HAP-1 (cell line): ENCODE results near the gene MYO10.
"Not testable (repeated sequence)": the region's sequence is repeated elsewhere in the genome, so short reads cannot be mapped to it uniquely, and the experiment has no call there.

ENCODE experiments used
- DNase-seq, 2 experiments: peaks; one replicate each; pipeline ENCODE4 v3.0.0-alpha.2; 2016 to 2020; ENCODE audit warnings: low spot score in 2 of 2
- H3K27me3 ChIP-seq: fragments of 250-450 bp; sonication (Bioruptor Pico); 2 replicates; pipeline ENCODE4 v1.5.1; 2020; ENCODE audit warnings: low read depth, mild to moderate bottlenecking, moderate library complexity
- H3K36me3 ChIP-seq: fragments of 250-450 bp; sonication (Bioruptor Pico); replicated peaks from 2 replicates; pipeline ENCODE4 v1.5.1; 2020; ENCODE audit warnings: mild to moderate bottlenecking
- H3K4me1 ChIP-seq: fragments of 250-450 bp; sonication (Bioruptor Pico); 2 replicates; pipeline ENCODE4 v1.5.1; 2020; ENCODE audit warnings: mild to moderate bottlenecking
- H3K4me3 ChIP-seq: fragments of 250-450 bp; sonication (Bioruptor Pico); 2 replicates; pipeline ENCODE4 v1.5.1; 2020; ENCODE audit warnings: mild to moderate bottlenecking, moderate library complexity
- H3K9me3 ChIP-seq: fragments of 250-450 bp; sonication (Bioruptor Pico); 2 replicates; pipeline ENCODE4 v1.5.1; 2020; ENCODE audit warnings: mild to moderate bottlenecking, moderate library complexity
- in situ Hi-C: fragments of 300-500 bp; cut with MboI; formaldehyde crosslinking; loops from 3 replicates; pipeline ENCODE4 v1.14.3; 2020; ENCODE audit warnings: low sequenced_read_pairs, inconsistent platforms, mixed read lengths

The MYO10 gene

DNA sequence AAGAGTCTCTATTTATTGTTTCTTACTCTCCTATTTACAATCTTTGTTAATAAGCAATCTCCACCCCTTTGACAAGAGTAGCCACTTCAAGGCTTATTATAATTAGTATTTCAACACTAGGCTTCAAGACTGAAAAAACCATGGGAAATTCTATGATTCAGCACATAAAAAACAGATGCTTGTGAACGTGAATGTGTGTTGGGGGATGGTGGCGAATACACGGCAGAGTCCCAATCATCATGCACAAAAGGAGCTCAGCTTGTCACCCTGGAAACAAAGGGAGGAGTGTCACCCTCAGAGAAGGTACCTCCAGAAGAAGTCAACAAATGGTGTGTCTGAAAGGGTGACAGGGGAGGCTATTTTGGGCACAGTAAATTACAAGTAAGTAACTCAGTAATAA is 162.1 kb downstream of the MYO10 start:
- H3K27me3 ChIP-seq: no peaks in the 10 kb centered on the region
- in situ Hi-C loops: no loop called here
- no peaks in the 10 kb centered on the region for H3K9me3 ChIP-seq
- H3K4me1 ChIP-seq: peaks cover 14% of the 10 kb centered on the region
- no peak overlapping the region for H3K4me3 ChIP-seq
- peak; percentile 57 to 60 for DNase-seq
- peaks cover 7% of the 10 kb centered on the region for H3K36me3 ChIP-seq

DNA sequence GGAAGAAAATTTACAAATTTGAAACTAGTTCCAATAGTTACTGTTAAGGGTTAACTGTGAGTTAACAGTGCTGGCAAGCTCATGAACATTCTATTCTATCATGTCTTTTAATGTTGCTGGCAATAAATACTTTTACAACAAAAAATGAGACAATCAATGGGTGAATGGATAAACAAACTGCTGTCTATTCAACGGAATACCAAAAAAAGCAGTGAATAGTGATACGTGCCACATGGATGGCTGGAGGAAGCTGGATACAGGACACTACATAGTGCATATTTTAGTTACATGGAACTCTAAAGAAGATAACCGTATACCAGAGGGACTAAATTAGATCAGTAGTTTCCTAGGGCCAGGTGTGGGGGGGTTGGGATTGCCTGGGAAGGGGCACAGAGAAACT is 163.5 kb downstream of the MYO10 start:
- H3K36me3 ChIP-seq: peaks cover 9% of the 10 kb centered on the region
- H3K4me3 ChIP-seq: no peak overlapping the region
- H3K27me3 ChIP-seq: no peaks in the 10 kb centered on the region
- no peak for DNase-seq
- H3K4me1 ChIP-seq: peaks cover 14% of the 10 kb centered on the region
- in situ Hi-C loops: no loop called here
- H3K9me3 ChIP-seq: no peaks in the 10 kb centered on the region

DNA sequence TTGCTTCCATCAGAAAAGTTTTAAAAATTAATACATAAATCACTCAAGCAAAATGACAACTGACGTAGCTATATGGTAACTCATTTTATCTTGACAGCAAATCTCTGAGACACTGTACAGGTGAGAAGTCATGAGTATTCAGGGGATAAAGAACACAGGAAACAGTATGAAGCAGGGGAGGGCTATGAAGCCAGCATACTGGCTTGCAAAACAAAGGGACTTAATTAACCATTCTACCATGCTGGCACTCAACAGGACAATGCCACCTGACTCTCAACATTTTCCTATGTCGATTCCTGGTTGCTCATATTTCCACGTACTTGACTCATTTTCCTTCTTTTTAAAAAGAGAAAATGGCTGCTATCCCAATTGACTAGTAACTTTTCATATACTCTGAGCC is 167.9 kb downstream of the MYO10 start:
- no peak for DNase-seq
- H3K4me1 ChIP-seq: peaks cover 18% of the 10 kb centered on the region
- in situ Hi-C loops: no loop called here
- H3K27me3 ChIP-seq: no peaks in the 10 kb centered on the region
- H3K36me3 ChIP-seq: peaks cover 23% of the 10 kb centered on the region
- no peak overlapping the region for H3K4me3 ChIP-seq
- no peaks in the 10 kb centered on the region for H3K9me3 ChIP-seq

DNA sequence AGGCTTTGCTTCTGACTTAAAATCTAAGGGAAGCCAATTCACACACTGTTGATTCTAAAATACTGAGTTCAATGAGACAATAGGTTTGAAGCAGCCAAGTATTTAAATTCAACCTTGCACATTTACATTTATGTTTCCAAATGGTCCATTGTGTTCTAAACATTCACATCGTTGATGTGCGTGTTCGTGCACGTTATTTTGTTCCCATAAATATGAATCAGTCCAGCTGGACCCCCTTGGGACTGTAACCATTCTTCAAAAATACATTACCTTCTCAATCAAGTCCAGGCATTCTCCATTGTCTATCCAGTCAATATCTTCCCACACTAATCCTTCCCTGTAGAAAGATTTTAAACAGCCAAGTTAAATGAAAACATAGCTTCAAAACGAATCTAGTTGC is 172.9 kb downstream of the MYO10 start:
- H3K4me3 ChIP-seq: no peak overlapping the region
- H3K27me3 ChIP-seq: no peaks in the 10 kb centered on the region
- in situ Hi-C loops: no loop called here
- no peaks in the 10 kb centered on the region for H3K9me3 ChIP-seq
- DNase-seq: peak; percentile 72 to 91
- peaks cover 24% of the 10 kb centered on the region for H3K4me1 ChIP-seq
- peaks cover 36% of the 10 kb centered on the region for H3K36me3 ChIP-seq

DNA sequence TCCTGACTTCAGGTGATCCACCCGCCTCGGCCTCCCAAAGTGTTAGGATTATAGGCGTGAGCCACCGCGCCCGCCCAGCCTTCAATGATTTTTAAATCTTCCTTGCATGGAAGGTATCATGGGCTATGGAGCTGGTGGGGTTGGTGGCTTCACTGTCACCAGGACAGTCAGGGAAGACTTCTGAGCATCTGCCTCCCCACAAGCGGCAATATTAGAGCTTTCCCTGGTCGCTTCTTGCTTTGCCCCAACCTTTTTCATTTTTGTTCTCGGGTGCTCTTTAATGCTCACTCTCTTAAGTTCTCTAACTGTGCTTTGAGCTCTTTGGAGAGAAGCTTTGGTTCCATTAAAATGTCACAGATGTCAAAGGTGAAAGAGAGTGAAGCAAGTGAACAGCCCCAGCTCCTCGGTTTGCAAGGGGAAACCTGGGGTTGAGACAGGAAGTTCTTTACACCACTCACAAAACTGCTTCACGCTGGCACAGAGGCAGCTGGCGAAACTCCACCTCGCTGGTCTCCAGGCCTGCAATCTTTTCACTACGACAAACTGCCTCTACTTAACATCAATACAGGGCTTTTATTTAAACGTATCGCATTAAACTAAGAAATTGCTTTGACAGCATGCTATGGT is 176.8 kb downstream of the MYO10 start:
- DNase-seq: no peak
- in situ Hi-C loops: no loop called here
- peaks cover 23% of the 10 kb centered on the region for H3K36me3 ChIP-seq
- no peaks in the 10 kb centered on the region for H3K27me3 ChIP-seq
- no peaks in the 10 kb centered on the region for H3K9me3 ChIP-seq
- H3K4me3 ChIP-seq: no peak overlapping the region
- H3K4me1 ChIP-seq: peaks cover 47% of the 10 kb centered on the region

DNA sequence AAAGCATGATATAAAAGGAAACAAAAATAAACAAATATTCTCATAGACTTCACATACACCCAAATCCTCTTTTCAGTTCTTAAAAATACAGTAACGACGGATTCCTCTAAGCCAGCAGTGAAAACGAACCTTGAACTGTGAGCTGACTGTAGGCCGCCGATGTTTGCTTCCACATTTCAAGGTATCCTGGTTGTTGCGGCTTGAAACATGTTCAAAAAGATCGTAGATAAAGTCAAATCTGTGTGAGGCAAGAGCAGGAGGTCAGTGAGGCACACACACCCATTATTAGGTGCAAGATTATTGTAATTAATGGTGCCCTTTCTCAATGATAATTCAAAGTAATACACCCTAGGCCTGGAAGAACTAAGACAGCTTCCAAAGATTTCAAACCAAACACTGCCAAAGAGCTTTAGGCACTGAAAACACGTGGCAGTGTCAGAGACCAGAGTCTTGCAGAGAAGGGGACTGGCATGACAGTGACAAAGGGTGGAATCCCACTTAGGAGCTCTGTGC is 178.0 kb downstream of the MYO10 start:
- no peak for DNase-seq
- H3K4me3 ChIP-seq: no peak overlapping the region
- peaks cover 20% of the 10 kb centered on the region for H3K36me3 ChIP-seq
- H3K4me1 ChIP-seq: peaks cover 44% of the 10 kb centered on the region
- H3K27me3 ChIP-seq: no peaks in the 10 kb centered on the region
- H3K9me3 ChIP-seq: no peaks in the 10 kb centered on the region
- in situ Hi-C loops: no loop called here

DNA sequence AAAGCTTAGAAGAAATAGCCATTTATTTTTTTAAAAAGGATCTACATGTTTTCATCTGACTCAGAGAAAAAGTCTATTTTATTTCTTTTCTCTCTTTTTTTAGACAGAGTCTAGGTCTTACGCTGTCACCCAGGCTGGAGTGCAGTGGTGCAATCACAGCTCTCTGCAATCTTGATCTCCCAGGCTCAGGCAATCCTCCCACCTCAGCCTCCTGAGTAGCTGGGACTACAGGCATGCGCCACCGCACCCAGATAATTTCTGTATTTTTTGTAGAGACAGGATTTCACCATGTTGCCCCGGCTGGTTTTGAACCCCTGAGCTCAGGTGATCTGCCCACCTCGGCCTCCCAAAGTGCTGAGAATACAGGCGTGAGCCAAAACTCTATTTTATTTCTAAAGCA is 178.5 kb downstream of the MYO10 start:
- Histone ChIP-seq H3K36me3 (peaks cover 20% of the 10 kb centered on the region), H3K4me1 (peaks cover 44% of the 10 kb centered on the region)
- H3K9me3 ChIP-seq, in situ Hi-C loops, H3K27me3 ChIP-seq, DNase-seq, H3K4me3 ChIP-seq: not testable (repeated sequence)

DNA sequence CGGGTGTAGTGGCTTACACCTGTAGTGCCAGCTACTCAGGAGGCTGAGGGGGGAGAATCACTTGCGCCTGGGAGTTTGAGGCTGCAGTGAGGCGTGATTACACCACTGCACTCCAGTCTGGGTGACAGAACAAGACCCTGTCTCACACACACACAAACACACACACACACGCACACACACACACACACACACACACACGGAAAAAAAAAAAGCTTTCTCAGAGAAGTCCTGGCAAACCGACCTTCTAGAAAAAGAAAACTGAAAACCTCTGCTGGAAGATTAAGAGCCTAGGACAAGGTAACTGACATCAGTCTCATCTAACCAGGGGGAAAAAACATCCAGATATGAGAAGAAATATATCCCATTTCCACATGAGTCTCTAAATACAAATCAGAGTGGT is 178.9 kb downstream of the MYO10 start:
- Histone ChIP-seq H3K4me3 (no peak overlapping the region), H3K27me3 (no peaks in the 10 kb centered on the region), H3K36me3 (peaks cover 15% of the 10 kb centered on the region), H3K9me3 (no peaks in the 10 kb centered on the region), H3K4me1 (peaks cover 44% of the 10 kb centered on the region)
- no peak for DNase-seq
- in situ Hi-C loops: no loop called here

DNA sequence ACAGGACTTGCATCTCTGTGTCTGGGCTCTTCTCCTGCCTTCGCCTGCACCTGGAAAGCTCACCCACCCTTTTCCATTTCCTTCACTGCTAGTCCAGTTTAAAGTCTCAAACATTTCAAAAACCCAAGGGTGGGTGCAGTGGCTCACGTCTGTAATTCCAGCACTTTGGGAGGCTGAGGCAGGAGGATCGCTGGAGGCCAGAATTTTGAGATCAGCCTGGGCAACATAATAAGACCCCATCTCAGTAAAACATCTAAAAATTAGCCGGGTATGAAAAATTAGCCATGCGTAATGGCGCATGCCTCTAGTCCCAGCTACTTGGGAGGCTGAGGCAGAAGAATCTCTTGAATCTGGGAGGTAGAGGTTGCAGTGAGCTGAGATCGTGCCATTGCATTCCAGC is 179.4 kb downstream of the MYO10 start:
- Histone ChIP-seq H3K9me3 (no peaks in the 10 kb centered on the region), H3K4me3 (no peak overlapping the region), H3K4me1 (peaks cover 48% of the 10 kb centered on the region), H3K36me3 (peaks cover 12% of the 10 kb centered on the region), H3K27me3 (no peaks in the 10 kb centered on the region)
- in situ Hi-C loops: no loop called here
- DNase-seq: peak in 1 of 2 experiments; percentile 42

DNA sequence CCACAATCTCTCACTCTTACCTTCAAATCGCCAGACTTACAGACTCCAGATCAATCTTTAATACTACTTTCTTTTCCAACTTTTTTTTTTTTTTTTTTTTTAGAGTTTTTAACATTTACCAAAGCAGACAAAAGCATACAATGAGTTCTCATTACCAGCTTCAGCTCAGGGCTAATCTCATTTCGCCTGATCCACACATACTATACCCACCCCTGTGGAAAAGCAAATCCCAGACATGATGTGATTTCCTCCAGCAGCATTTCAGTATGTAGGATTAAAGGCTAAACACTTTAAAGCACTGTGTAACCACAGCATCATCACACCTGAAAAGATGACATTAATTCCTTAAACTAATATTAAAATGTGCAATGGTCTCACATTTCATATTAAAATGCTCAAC is 180.4 kb downstream of the MYO10 start:
- peaks cover 59% of the 10 kb centered on the region for H3K4me1 ChIP-seq
- no peaks in the 10 kb centered on the region for H3K9me3 ChIP-seq
- H3K4me3 ChIP-seq: no peak overlapping the region
- no peak for DNase-seq
- peaks cover 4% of the 10 kb centered on the region for H3K36me3 ChIP-seq
- in situ Hi-C loops: no loop called here
- H3K27me3 ChIP-seq: no peaks in the 10 kb centered on the region

DNA sequence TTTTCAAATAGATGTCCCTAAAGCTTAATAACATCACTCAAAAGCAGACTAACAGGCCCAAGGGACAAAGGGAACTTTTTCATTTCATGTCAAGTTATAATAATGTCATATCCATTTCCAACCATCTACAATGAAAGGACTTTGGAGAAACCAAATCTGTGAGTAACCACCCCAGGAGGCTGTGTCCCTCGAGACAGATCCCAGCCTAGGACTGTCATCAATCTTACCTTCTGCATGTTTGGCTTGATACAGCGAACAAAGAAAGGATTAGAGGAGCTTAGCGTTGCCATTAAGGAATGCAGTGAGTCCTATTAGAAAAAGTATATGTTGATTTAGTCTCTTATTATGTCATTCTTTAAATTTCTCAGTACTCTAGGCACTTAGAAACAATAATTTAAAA is 181.5 kb downstream of the MYO10 start:
- H3K4me3 ChIP-seq: no peak overlapping the region
- in situ Hi-C loops: no loop called here
- peaks cover 69% of the 10 kb centered on the region for H3K4me1 ChIP-seq
- H3K9me3 ChIP-seq: no peaks in the 10 kb centered on the region
- DNase-seq: peak; percentile 89 to 99
- no peaks in the 10 kb centered on the region for H3K27me3 ChIP-seq
- H3K36me3 ChIP-seq: peaks cover under 1% of the 10 kb centered on the region

DNA sequence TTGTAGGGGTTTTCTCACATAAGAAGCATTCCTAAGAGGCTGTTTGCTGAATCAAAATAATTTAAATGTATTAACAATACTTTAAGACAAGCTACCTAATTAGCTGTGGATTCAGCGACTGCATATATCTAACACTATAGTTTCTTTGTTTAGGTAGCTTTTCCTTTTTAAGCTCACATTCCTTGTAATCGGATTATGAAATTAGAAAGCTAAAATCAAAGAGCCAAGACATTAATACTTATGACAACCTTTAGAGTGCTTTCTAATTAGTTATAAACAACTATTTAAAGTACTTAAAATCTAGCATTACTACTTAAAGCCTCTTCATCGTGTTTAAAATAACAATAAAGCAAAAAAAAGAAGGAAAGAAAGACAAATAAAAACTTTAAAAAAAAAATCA is 182.0 kb downstream of the MYO10 start:
- H3K4me3 ChIP-seq: no peak overlapping the region
- no peaks in the 10 kb centered on the region; the same call in none of the 2 replicates for H3K36me3 ChIP-seq
- DNase-seq: peak in 1 of 2 experiments; percentile 77
- in situ Hi-C loops: no loop called here
- no peaks in the 10 kb centered on the region for H3K27me3 ChIP-seq
- no peaks in the 10 kb centered on the region for H3K9me3 ChIP-seq
- peaks cover 73% of the 10 kb centered on the region for H3K4me1 ChIP-seq

DNA sequence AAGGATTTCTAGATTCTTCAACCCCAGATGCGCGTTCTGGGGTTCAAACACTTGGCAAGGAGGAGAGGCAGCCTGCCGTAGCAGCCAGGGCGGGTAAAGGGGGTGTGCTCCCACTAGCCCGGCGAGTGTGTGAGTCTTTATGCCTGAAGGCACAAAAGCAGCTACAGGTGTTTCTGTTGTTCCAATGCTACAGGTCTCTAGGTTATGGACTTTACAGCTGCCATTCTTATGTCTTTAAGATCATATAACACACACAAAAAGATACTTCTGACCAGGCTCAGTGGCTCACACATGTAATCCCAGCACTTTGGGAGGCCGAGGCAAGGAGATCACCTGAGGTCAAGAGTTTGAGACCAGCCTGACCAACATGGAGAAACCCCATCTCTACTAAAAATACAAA is 185.6 kb downstream of the MYO10 start:
- peak in 1 of 2 experiments; percentile 72 for DNase-seq
- in situ Hi-C loops: no loop called here
- Histone ChIP-seq H3K36me3 (no peaks in the 10 kb centered on the region), H3K4me3 (no peak overlapping the region), H3K9me3 (no peaks in the 10 kb centered on the region), H3K27me3 (no peaks in the 10 kb centered on the region), H3K4me1 (peaks cover 65% of the 10 kb centered on the region)

DNA sequence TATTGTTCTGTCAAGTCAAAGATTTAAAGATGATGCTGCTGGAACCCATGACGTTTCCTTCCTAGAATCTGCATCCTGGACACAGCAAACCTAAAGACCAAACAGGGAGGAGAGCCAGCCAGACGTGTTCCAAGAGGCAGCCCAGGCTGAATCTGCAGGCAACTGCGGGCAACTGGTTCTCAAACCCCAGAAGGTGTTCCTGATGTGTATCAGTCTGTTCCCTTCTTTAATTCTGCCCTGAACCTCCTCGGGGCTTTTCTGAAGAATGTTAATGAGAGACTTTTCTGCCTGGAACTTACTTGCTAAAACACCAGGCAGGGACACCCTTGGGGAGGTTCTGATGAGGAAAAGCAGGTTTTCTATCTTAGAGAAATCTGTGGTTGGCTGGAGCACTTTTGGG is 186.5 kb downstream of the MYO10 start:
- H3K4me3 ChIP-seq: no peak overlapping the region
- H3K27me3 ChIP-seq: no peaks in the 10 kb centered on the region
- H3K9me3 ChIP-seq: no peaks in the 10 kb centered on the region
- DNase-seq: no peak
- H3K4me1 ChIP-seq: peaks cover 63% of the 10 kb centered on the region
- in situ Hi-C loops: no loop called here
- H3K36me3 ChIP-seq: no peaks in the 10 kb centered on the region
